GM12891 (cell line): ENCODE data around the gene NR6A1.

ENCODE experiments used
- DNase-seq: peaks from one replicate; pipeline ENCODE4 v3.0.0; 2011; ENCODE audit warnings: low spot score; ENCODE audit not compliant: insufficient read length
- FAIRE-seq: peaks from 2 replicates; lab custom pipeline; 2011; peaks lifted over from hg19 to GRCh38; lab: Jason Lieb, UNC
- PAX5 ChIP-seq: IDR thresholded peaks from 2 replicates; pipeline ENCODE4 v1.6.1; 2011; ENCODE audit warnings: low read length, moderate library complexity, mild to moderate bottlenecking; ENCODE audit not compliant: insufficient read depth, severe bottlenecking
- POLR2A ChIP-seq: IDR thresholded peaks from 2 replicates; pipeline ENCODE4 v1.6.1; 2011; ENCODE audit warnings: low read depth, low read length, control low read depth
- POLR2AphosphoS5 ChIP-seq: IDR thresholded peaks from 2 replicates; pipeline ENCODE4 v1.6.1; 2011; ENCODE audit warnings: low read depth, low read length, control low read depth
- POU2F2 ChIP-seq: IDR thresholded peaks from 2 replicates; pipeline ENCODE4 v1.6.1; 2011; ENCODE audit warnings: low read depth, mild to moderate bottlenecking, control low read depth, low read length, moderate library complexity
- SPI1 ChIP-seq: IDR thresholded peaks from 2 replicates; pipeline ENCODE4 v1.6.1; 2011; ENCODE audit warnings: low read depth, low read length, control low read depth
- TAF1 ChIP-seq: IDR thresholded peaks from 2 replicates; pipeline ENCODE4 v1.6.1; 2011; ENCODE audit warnings: low read depth, low read length, control low read depth

Gene NR6A1

DNA sequence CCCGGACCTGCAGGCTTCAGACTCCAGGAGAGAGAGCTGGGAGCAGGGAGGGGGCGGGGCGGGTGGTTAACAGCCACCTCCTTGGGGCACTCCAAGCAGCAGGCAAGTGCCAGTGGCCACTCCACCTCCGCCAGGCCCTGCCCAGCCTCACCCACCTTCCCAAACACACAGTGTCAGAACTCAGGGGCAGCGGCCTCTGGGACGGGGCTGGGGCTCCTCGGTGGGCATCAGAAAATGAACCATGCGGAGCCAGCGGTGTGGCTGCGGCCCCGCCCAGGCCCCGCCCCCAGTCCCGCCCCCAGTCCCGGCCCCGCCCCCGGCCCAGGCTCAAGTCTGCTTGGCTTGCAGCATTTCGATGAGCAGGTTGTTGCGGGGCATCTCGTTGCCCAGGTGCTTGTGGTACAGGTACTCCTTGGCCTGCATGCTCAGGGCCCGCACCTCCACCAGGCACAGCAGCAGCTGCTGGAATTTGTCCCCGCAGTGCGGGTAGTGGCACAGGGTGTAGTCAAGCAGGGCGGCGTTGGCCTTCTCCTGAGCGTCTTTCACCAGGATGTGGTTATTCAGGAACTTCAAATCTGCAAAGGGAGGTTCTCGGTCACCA is 288.6 kb downstream of the NR6A1 start:
- no peak for DNase-seq

DNA sequence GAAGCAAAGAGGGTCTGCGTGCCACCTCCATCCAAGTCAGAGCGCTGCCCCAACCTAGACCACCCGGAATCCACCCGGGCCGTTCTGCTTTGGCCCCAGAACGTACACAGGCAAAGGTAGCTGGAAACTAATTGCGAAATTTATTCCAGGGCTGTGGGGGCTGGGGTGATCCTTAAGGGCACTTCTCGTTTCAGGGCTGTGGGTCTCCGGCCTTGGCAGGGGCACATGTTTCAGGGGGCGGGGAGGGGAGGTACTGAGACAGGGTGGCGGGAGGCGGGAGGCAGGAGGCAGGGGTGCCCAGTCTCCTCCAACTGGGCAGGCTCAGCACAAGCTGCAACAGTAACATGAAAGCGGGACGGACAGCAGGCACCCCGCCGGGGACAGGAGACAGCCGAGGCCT is 290.0 kb downstream of the NR6A1 start:
- FAIRE-seq, result no peak
- TF ChIP-seq SPI1 (no peak), POLR2AphosphoS5 (no peak), POLR2A (no peak), POU2F2 (no peak), TAF1 (no peak), PAX5 (no peak)

More for the DNA sequence above, 288.6 kb downstream of the NR6A1 start:
- no peak for TF ChIP-seq POLR2A
- FAIRE-seq, result no peak

DNA sequence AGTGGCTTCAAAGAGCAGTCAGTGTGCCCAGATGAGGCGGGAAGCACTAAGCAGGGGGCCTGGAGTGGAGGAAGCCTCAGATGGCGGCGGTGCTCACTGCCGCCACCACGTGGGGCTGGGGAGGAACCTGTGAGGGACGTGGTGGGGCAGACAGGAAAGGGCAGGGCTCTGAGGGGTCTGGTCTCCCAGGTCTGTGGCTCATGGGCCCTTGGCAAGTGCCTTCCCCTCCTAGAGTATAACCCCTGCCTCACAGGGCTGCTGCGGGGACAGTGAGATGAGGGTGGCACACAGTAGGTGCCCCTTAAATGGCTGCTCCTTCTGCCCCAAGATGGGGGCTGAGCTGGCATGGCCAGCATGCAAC is 290.5 kb downstream of the NR6A1 start:
- FAIRE-seq, result peak; percentile 92
- peak; percentile 93 for DNase-seq
- TF ChIP-seq POU2F2 (no peak), POLR2A (no peak), PAX5 (no peak), TAF1 (no peak), POLR2AphosphoS5 (no peak), SPI1 (no peak)

More for the DNA sequence above, 290.0 kb downstream of the NR6A1 start:
- DNase-seq, result no peak

DNA sequence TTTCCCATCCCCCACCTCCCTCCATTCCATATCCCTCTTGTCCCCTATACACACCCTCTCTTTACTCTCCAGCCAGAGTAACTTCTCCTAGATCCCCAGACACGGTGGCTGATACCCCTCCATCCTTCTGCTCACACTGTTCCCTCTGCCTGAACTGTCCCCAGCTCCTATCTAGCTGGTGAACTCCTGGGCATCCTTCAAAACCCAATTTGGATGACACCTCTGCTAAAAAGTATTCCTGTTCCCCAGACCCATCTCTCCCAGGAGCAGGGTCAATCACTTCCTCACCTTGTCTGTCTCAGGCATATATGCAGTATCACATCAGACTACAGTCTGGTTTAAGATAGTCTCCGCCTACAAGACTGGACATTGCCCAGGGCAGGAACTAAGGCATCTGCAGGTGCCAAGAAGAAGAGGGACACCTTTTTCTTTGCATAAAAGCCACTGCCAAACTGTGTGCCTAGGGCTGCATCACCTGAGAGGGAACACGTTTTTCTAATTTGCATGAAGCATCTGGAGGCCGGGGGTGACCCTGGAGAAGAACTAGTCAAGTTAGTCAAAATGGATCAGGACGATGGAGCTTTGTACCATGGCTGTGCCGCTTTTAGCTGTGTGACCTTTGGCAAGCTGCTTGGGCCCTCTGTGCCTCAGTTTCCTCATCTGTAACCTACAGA is 291.0 kb downstream of the NR6A1 start:
- no peak for DNase-seq
- TF ChIP-seq TAF1 (no peak), SPI1 (no peak), POLR2AphosphoS5 (no peak), PAX5 (no peak), POU2F2 (no peak), POLR2A (no peak)
- FAIRE-seq, result peak; percentile 55

DNA sequence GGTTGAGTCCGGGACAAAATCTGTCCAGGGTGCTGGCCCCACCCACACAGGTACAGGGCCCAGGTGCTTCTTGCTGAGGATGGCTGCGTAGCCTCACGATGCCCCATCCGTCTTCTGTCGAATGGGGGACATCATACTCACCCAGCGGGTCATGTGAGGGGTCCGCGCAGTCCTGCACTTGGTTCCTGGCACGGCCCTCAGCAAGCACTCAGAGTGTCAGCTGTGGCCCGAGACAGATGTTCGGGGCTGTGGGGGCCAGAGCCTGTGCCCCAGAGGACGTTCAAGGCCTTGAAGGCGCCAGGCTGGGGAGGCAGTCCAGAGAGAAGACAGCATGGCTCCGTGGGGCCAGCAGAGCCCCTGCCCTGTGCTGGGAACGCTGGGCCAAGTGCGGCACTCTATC is 291.7 kb downstream of the NR6A1 start:
- no peak for TF ChIP-seq POLR2AphosphoS5
- TF ChIP-seq TAF1, result no peak
- TF ChIP-seq POU2F2, result no peak
- TF ChIP-seq POLR2A, result no peak
- no peak for TF ChIP-seq SPI1
- TF ChIP-seq PAX5, result no peak
- FAIRE-seq, result no peak
- DNase-seq, result no peak

DNA sequence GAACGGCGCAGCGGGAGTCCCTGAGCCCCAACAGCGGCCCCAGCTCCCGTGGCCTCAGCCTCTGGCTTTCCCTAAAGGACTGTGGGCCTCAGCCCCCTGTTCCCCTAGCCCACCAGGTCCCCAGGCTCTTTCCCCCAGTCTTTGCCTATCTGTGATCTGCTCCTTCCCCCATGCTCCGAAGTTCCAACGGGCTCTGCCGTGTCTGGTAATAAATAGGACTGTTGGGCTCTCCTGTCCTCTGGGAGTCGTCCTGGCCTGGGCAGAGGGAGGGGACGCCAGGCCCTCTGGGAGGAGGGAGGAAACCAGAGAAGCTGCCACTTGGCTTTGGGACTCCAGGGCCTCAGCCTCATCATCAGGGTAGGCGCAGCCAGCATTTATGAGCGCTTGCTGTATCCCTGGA is 292.8 kb downstream of the NR6A1 start:
- FAIRE-seq, result no peak
- no peak for DNase-seq
- TF ChIP-seq POLR2A (no peak), PAX5 (no peak), POLR2AphosphoS5 (no peak), TAF1 (no peak), SPI1 (no peak), POU2F2 (no peak)

DNA sequence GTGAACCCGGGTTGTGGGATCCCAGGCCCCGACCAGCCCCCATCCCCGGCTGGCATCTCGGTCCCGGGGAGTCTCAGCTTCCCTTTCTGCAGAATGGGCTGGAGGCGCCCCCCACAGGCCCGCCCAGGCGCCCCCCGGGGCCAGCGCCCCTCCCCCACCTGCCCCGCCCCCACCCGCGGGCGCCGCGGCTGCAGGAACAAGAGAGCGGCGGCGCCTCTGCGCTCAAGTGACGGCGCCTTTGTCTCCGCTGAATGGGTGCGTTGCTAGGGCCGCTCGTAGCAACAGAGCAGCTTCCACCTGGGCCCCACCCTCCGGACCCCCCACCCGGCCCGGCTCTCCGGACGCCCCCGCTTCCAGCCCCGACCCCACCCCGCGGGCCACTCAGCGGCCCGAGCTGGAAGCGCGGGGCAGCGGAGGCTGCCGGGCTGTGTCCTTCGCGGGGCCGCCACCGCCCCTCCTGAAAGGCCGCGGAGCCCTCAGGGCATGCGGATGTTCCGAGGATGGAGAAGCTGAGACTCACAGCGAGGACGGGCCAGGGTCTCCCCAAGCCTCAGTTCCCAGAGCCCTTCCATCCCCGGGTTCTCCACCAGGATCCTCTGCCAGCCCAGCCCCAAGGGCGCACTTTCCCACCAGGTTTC is 293.3 kb downstream of the NR6A1 start:
- DNase-seq (no peak), FAIRE-seq (no peak)
- TF ChIP-seq POLR2A (no peak), POLR2AphosphoS5 (no peak), SPI1 (no peak), TAF1 (no peak)

DNA sequence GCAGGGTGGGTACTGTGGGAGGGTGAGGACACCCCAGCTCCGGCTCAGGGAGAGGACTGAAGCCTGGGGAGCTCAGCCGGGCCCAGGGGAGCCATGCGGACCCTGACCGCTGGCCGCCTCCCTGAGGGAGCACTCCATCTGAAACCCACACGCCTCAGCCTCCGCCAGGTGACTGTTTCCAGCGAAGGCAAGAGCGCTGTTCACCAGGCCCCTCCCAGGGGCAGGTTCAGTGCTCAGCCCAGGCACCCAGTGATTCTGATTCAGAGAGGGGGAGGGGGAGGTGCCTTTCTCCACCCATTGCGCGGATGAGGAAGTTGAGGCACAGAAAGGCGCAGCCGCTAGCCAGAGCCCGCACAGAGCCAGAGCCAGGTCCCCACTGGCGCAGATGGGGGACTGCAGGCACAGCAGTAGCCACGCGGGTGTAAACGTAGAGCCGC is 293.9 kb downstream of the NR6A1 start:
- FAIRE-seq (no peak), DNase-seq (no peak)
- TF ChIP-seq SPI1 (no peak), POLR2AphosphoS5 (no peak), TAF1 (no peak), PAX5 (no peak), POLR2A (no peak), POU2F2 (no peak)

DNA sequence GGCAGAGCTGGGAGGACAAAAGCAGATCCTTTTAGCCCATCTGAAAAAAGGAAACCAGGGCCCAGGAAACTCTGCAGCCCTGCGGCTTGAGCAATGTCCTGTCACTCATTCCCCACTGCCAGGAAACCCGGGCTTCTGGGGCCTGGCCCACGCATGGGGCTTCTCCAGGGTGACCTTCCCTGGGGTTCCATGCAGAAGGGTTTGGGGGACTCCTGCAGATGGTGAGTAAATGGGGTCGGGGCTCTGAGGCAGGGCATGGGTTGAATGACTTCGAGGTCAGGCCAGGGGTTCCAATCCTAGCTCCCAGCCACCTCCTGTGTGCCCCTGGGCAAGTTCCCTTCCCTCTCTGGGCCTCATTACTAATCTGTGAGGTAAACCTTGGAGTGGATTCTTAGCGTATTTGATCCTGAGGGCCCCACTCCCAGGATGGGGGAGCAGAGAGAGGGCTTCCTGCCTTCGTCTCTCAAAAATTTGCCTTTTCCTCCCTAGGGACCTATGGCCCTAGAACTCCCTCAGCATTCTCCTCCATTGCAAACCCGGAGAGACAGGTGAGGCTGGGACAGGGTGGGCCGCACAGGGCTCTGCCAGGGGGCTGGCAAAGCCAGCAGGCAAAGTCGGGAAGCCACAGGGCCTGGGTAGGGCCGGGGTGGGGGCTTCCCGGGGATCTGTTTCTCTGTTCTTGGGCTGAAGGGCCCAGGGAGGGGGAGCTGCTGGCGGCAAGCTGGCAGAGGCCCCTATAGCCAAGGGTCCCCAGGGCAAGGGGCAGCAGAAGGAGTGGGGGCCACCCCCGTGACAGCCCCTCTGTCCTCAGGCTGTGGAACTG is 295.0 kb downstream of the NR6A1 start:
- FAIRE-seq (no peak), DNase-seq (no peak)
- TF ChIP-seq TAF1 (no peak), PAX5 (no peak), POLR2A (no peak), POLR2AphosphoS5 (no peak), SPI1 (no peak), POU2F2 (no peak)
